H1 (cell line): ENCODE measurements around the gene HORMAD2. TPM values are rescaled to one million over a fixed set of nuclear protein-coding genes. Genes with fewer than 3 reads are reported as not detected.

Source experiments
- CTCF ChIA-PET: fragments of 300-600 bp; sonication (Branson Sonifier 250); formaldehyde crosslinking; loops from one replicate; lab custom pipeline; 2021; ENCODE audit not compliant: partially characterized antibody; lab: Charles Lee
- POLR2A ChIA-PET: fragments of 300-600 bp; sonication (Branson Sonifier 250); formaldehyde crosslinking; loops from one replicate; lab custom pipeline; 2021; ENCODE audit warnings: inconsistent platforms; ENCODE audit not compliant: partially characterized antibody; lab: Charles Lee
- DNase-seq, 2 experiments: peaks; one replicate each; pipeline versions ENCODE4 v3.0.0 to v3.0.0-alpha.2; 2010 to 2022; ENCODE audit warnings: low spot score in 2 of 2, low read depth in 1 of 2, mixed read lengths in 1 of 2
- FAIRE-seq: peaks from 2 replicates; lab custom pipeline; 2011; peaks lifted over from hg19 to GRCh38; lab: Jason Lieb, UNC
- H2AFZ ChIP-seq: 2 replicates; pipeline ENCODE4 v1.8.1; 2012; ENCODE audit warnings: low read length, inconsistent platforms
- H2AK5ac ChIP-seq: 2 replicates; pipeline ENCODE4 v1.6.1; 2013; ENCODE audit warnings: low read depth, low read length
- H2BK120ac ChIP-seq: replicated peaks from 2 replicates; pipeline ENCODE3; 2013; ENCODE audit warnings: low read depth, low read length, inconsistent platforms
- H2BK12ac ChIP-seq: 2 replicates; pipeline ENCODE4 v1.6.1; 2013; ENCODE audit warnings: low read depth, low read length
- H2BK15ac ChIP-seq: 2 replicates; pipeline ENCODE4 v1.6.1; 2013; ENCODE audit warnings: low read length
- H2BK20ac ChIP-seq: 2 replicates; pipeline ENCODE4 v1.6.1; 2013; ENCODE audit warnings: low read length
- H2BK5ac ChIP-seq: 2 replicates; pipeline ENCODE4 v1.6.1; 2013; ENCODE audit warnings: low read depth, low read length
- H3K14ac ChIP-seq: 2 replicates; pipeline ENCODE4 v1.6.1; 2013; ENCODE audit warnings: inconsistent platforms; ENCODE audit not compliant: insufficient read length
- H3K18ac ChIP-seq: 2 replicates; pipeline ENCODE4 v1.6.1; 2013; ENCODE audit warnings: low read length; ENCODE audit errors: extremely low read depth
- H3K23ac ChIP-seq: 2 replicates; pipeline ENCODE4 v1.6.1; 2013; ENCODE audit warnings: inconsistent platforms; ENCODE audit not compliant: insufficient read length
- H3K23me2 ChIP-seq: 2 replicates; pipeline ENCODE4 v1.6.1; 2013; ENCODE audit warnings: low read depth, low read length
- H3K27ac ChIP-seq: 2 replicates; pipeline ENCODE4 v1.6.1; 2011; ENCODE audit warnings: low read depth, low read length, inconsistent platforms
- H3K27me3 ChIP-seq, 4 experiments: replicated peaks in 1 of 4; 1 replicate in 1 of 4; 2 replicates in 3 of 4; pipeline versions ENCODE4 v1.6.1 to v1.8.1; 2011 to 2013; ENCODE audit warnings: low read length in 3 of 4, mild to moderate bottlenecking in 3 of 4, inconsistent platforms in 2 of 4, mixed read lengths in 2 of 4, moderate library complexity in 1 of 4; ENCODE audit not compliant: control insufficient read depth in 3 of 4, insufficient read depth in 3 of 4; ENCODE audit errors: extremely low read depth in 1 of 4
- H3K36me3 ChIP-seq, 4 experiments: 2 replicates each; pipeline versions ENCODE4 v1.6.1 to v1.8.1; 2011 to 2013; ENCODE audit warnings: mild to moderate bottlenecking in 4 of 4, low read length in 3 of 4, moderate library complexity in 2 of 4, control low read depth in 1 of 4, inconsistent platforms in 1 of 4; ENCODE audit not compliant: insufficient read depth in 4 of 4, control insufficient read depth in 2 of 4
- H3K4ac ChIP-seq: replicated peaks from 2 replicates; pipeline ENCODE3; 2013; ENCODE audit warnings: low read length, low read depth, mixed read lengths, inconsistent platforms; ENCODE audit not compliant: insufficient read length
- H3K4me1 ChIP-seq, 4 experiments: replicated peaks in 1 of 4; 1 replicate in 1 of 4; 2 replicates in 3 of 4; pipeline versions ENCODE4 v1.6.1 to v1.8.1; 2011 to 2013; ENCODE audit warnings: low read length in 3 of 4, inconsistent platforms in 2 of 4, mixed read lengths in 1 of 4; ENCODE audit not compliant: insufficient read depth in 4 of 4, control insufficient read depth in 3 of 4
- H3K4me2 ChIP-seq, 2 experiments: 2 replicates each; pipeline versions ENCODE4 v1.6.1 to v1.8.1; 2011 to 2013; ENCODE audit warnings: low read depth in 2 of 2, low read length in 2 of 2, control low read depth in 1 of 2, inconsistent platforms in 1 of 2, mild to moderate bottlenecking in 1 of 2; ENCODE audit not compliant: insufficient read depth in 1 of 2
- H3K4me3 ChIP-seq, 4 experiments: fragments of 200-600, 300-600 bp in 1 of 4; sonication (generic), shearing (Covaris generic), sonication (Bioruptor Twin) in 1 of 4; 2 replicates each; pipeline versions ENCODE4 v1.5.1 to v1.8.1; 2011 to 2016; ENCODE audit warnings: low read length in 4 of 4, low read depth in 3 of 4, control low read depth in 2 of 4, inconsistent platforms in 2 of 4, mild to moderate bottlenecking in 2 of 4, mixed read lengths in 1 of 4, moderate library complexity in 1 of 4; ENCODE audit not compliant: insufficient read depth in 2 of 4; ENCODE audit errors: extremely low read depth in 1 of 4
- H3K56ac ChIP-seq: replicated peaks from 2 replicates; pipeline ENCODE3; 2013; ENCODE audit warnings: low read depth, mild to moderate bottlenecking, mixed read lengths, low read length, inconsistent platforms; ENCODE audit not compliant: insufficient read length
- H3K79me1 ChIP-seq: 2 replicates; pipeline ENCODE4 v1.6.1; 2013; ENCODE audit warnings: low read depth, low read length, control low read depth
- H3K79me2 ChIP-seq, 2 experiments: 2 replicates each; pipeline versions ENCODE4 v1.6.1 to v1.8.1; 2012 to 2013; ENCODE audit warnings: low read length in 2 of 2, mild to moderate bottlenecking in 2 of 2, inconsistent platforms in 1 of 2; ENCODE audit not compliant: insufficient read depth in 2 of 2, control insufficient read depth in 1 of 2
- H3K9ac ChIP-seq, 4 experiments: replicated peaks in 1 of 4; 1 replicate in 1 of 4; 2 replicates in 3 of 4; pipeline versions ENCODE4 v1.6.1 to v1.8.1; 2011 to 2013; ENCODE audit warnings: low read depth in 3 of 4, low read length in 3 of 4, control low read depth in 2 of 4, mild to moderate bottlenecking in 2 of 4, moderate library complexity in 2 of 4, inconsistent platforms in 1 of 4; ENCODE audit errors: extremely low read depth in 1 of 4
- H3K9me3 ChIP-seq, 2 experiments: 2 replicates each; pipeline versions ENCODE4 v1.6.1 to v1.8.1; 2012 to 2013; ENCODE audit warnings: mild to moderate bottlenecking in 2 of 2, moderate library complexity in 2 of 2, control low read depth in 1 of 2, inconsistent platforms in 1 of 2, low read depth in 1 of 2, low read length in 1 of 2, mixed read lengths in 1 of 2; ENCODE audit not compliant: insufficient read depth in 2 of 2
- H4K20me1 ChIP-seq, 2 experiments: replicated peaks in 1 of 2; 2 replicates each; pipeline versions ENCODE3 to v1.8.1; 2011 to 2013; ENCODE audit warnings: inconsistent platforms in 2 of 2, low read length in 2 of 2, mild to moderate bottlenecking in 1 of 2; ENCODE audit not compliant: insufficient read depth in 2 of 2, control insufficient read depth in 1 of 2
- H4K5ac ChIP-seq: 2 replicates; pipeline ENCODE4 v1.6.1; 2013; ENCODE audit warnings: low read length, low read depth, mixed read lengths, inconsistent platforms; ENCODE audit not compliant: insufficient read length
- H4K8ac ChIP-seq: 2 replicates; pipeline ENCODE4 v1.8.0; 2013; ENCODE audit warnings: mild to moderate bottlenecking, moderate library complexity, low read length, inconsistent platforms; ENCODE audit not compliant: insufficient read depth; ENCODE audit errors: extremely low read depth
- H4K91ac ChIP-seq: replicated peaks from 2 replicates; pipeline ENCODE3; 2013; ENCODE audit warnings: low read length, mixed read lengths, inconsistent platforms; ENCODE audit not compliant: insufficient read length
- BCL11A ChIP-seq, 2 experiments: IDR thresholded peaks; one replicate each; pipeline ENCODE4 v1.6.1; 2011; ENCODE audit warnings: low read depth in 2 of 2, low read length in 2 of 2, mild to moderate bottlenecking in 2 of 2
- CHD2 ChIP-seq: IDR thresholded peaks from 2 replicates; pipeline ENCODE4 v1.6.1; 2012; ENCODE audit warnings: low read length, improper control_type of control experiment
- CTBP2 ChIP-seq: IDR thresholded peaks from 2 replicates; pipeline ENCODE4 v1.7.0; 2011; ENCODE audit warnings: borderline replicate concordance, mild to moderate bottlenecking, moderate library complexity, mixed read lengths, low read length; ENCODE audit not compliant: insufficient read depth, insufficient read length
- E2F6 ChIP-seq: IDR thresholded peaks from 2 replicates; pipeline ENCODE4 v1.6.1; 2012; ENCODE audit warnings: inconsistent platforms
- GABPA ChIP-seq: IDR thresholded peaks from 2 replicates; pipeline ENCODE4 v1.6.1; 2011; ENCODE audit warnings: mild to moderate bottlenecking, low read length, moderate library complexity, borderline replicate concordance; ENCODE audit not compliant: insufficient read depth
- KDM4A ChIP-seq: IDR thresholded peaks from one replicate; pipeline ENCODE4 v1.7.1; 2012; ENCODE audit warnings: low read depth, mild to moderate bottlenecking, moderate library complexity, low read length, inconsistent platforms; ENCODE audit not compliant: severe bottlenecking
- MAX ChIP-seq: IDR thresholded peaks from 2 replicates; pipeline ENCODE4 v1.6.1; 2012; ENCODE audit warnings: inconsistent platforms
- NANOG ChIP-seq: IDR thresholded peaks from 2 replicates; pipeline ENCODE4 v1.6.1; 2011; ENCODE audit warnings: low read length, low read depth, mild to moderate bottlenecking, inconsistent platforms; ENCODE audit not compliant: insufficient read depth, poor library complexity, severe bottlenecking
- TCF12 ChIP-seq: IDR thresholded peaks from 2 replicates; pipeline ENCODE4 v1.6.1; 2011; ENCODE audit warnings: low read depth, mild to moderate bottlenecking, low read length
- WGBS, 2 experiments: shearing (Covaris generic) in 1 of 2; methylation state at CpG; one replicate each; pipeline versions ENCODE4 v1.1.6 to v1.1.7; 2013 to 2015; ENCODE audit warnings: low lambda C conversion rate in 2 of 2, mixed read lengths in 2 of 2, inconsistent platforms in 1 of 2, low coverage in 1 of 2, missing lambda C conversion rate in 1 of 2; ENCODE audit not compliant: insufficient replicate concordance in 2 of 2, insufficient coverage in 1 of 2, insufficient read length in 1 of 2; ENCODE audit errors: extremely low coverage in 1 of 2, missing lambda C conversion rate in 1 of 2; 5-methylcytosine and 5-hydroxymethylcytosine counted together
- long read RNA-seq, 2 experiments: library from RNA in 1 of 2; library from capped mRNA in 1 of 2; stranded (forward); transcript quantifications; one replicate each; pipeline ENCODE4 v2.0.0, GENCODE V29; 2021; ENCODE audit warnings: inconsistent platforms in 1 of 2
- polyA minus RNA-seq, 3 experiments: library from RNA; depleted of rRNA, polyadenylated mRNA; stranded (reverse); fragments of >200 nt; gene quantifications; 1 replicate in 2 of 3; 2 replicates in 1 of 3; pipeline ENCODE4 v1.2.3, GENCODE V29; 2011
- polyA plus RNA-seq, 7 experiments: library from polyadenylated mRNA; depleted of rRNA in 3 of 7; stranded (reverse) in 5 of 7; unstranded in 2 of 7; fragments of >200 nt in 5 of 7; fragments of 200-250 nt in 2 of 7; gene quantifications; 1 replicate in 5 of 7; 2 replicates in 1 of 7; 4 replicates in 1 of 7; pipeline versions ENCODE4 v1.2.1 to v1.2.3, GENCODE V29; 2011 to 2013; ENCODE audit warnings: missing spikeins in 2 of 7, mixed read lengths in 2 of 7
- total RNA-seq: library from RNA; stranded (reverse); fragmentation: NEBNext Ultra II Directional; extraction: Animal tissue kit (Norgen Biotek cat#: 25700); gene quantifications from 2 replicates; pipeline ENCODE4 v1.2.1, GENCODE V29; 2021

HORMAD2 gene
- total RNA-seq: not detected in 2 replicates
- 0.03 TPM in 1 of 2 replicates, not detected in the other for polyA plus RNA-seq (2011; rRNA removed)
- polyA plus RNA-seq (2011; cell fraction: cytosol; rRNA removed): not detected
- polyA plus RNA-seq (2011; cell fraction: nucleus; rRNA removed): not detected
- not detected in 4 replicates for polyA plus RNA-seq (2012, experiment 1 of 2)
- not detected for polyA plus RNA-seq (2012, experiment 2 of 2)
- polyA plus RNA-seq (2013, experiment 1 of 2): 0.20 TPM
- 0.09 TPM for polyA plus RNA-seq (2013, experiment 2 of 2)
- polyA minus RNA-seq (2011; rRNA and poly(A)+ RNA removed): not detected in 2 replicates
- not detected for polyA minus RNA-seq (2011; cell fraction: cytosol; rRNA and poly(A)+ RNA removed)
- not detected for polyA minus RNA-seq (2011; cell fraction: nucleus; rRNA and poly(A)+ RNA removed)
- long read RNA-seq, experiment 1: 0 reads
- long read RNA-seq, experiment 2: 0 reads

- no peak within 1 kb of the TSS for H2BK15ac ChIP-seq
- no peak within 1 kb of the TSS for H3K23ac ChIP-seq
- no peak within 1 kb of the TSS for H4K91ac ChIP-seq
- no peaks in the 10 kb centered on the region for H3K79me1 ChIP-seq
- H4K20me1 ChIP-seq: no peaks in the 10 kb centered on the region
- FAIRE-seq (no peak), DNase-seq (peak; percentile 87 to 92)
- no peak within 1 kb of the TSS for H2BK20ac ChIP-seq
- no peak within 1 kb of the TSS for H3K56ac ChIP-seq
- ChIA-PET POLR2A (no interaction called here), CTCF (interaction anchor here (0.8 to 2.0 kb wide), 5 partner anchors 9 to 390 kb away, joined by 3 to 6 read pairs (median 3); no protein-coding TSS in a partner anchor)
- peaks cover 0 to 5% (median 1%) of the 10 kb centered on the region in 4 experiments; a peak in 3 of 7 replicates for H3K4me1 ChIP-seq
- no peaks in the 10 kb centered on the region for H3K79me2 ChIP-seq
- H3K9me3 ChIP-seq: no peaks in the 10 kb centered on the region; a peak in 1 of 4 replicates
- no peak within 1 kb of the TSS for H2BK120ac ChIP-seq
- peak within 1 kb of the TSS; percentile 35 to 51; a peak in 3 of 4 replicates for H3K4me2 ChIP-seq
- no peaks in the 10 kb centered on the region for H3K23me2 ChIP-seq
- H3K9ac ChIP-seq: peak within 1 kb of the TSS in 1 of 4 experiments; percentile 22; a peak in 2 of 7 replicates
- H3K27ac ChIP-seq: no peak within 1 kb of the TSS; the same call in 1 of the 2 replicates
- H2BK5ac ChIP-seq: no peak within 1 kb of the TSS
- no peaks in the 10 kb centered on the region for H3K36me3 ChIP-seq
- no peak within 1 kb of the TSS for H2BK12ac ChIP-seq
- no peak within 1 kb of the TSS for H3K4ac ChIP-seq
- peak within 1 kb of the TSS; percentile 67 for H2AFZ ChIP-seq
- H3K4me3 ChIP-seq: peak within 1 kb of the TSS in 2 of 4 experiments; percentile 28 to 60; a peak in 4 of 8 replicates
- H2AK5ac ChIP-seq: no peak within 1 kb of the TSS
- no peak within 1 kb of the TSS for H4K5ac ChIP-seq
- no peak within 1 kb of the TSS; the same call in 1 of the 2 replicates for H3K18ac ChIP-seq
- peaks cover 0 to 5% (median 2%) of the 10 kb centered on the region in 4 experiments; a peak in 2 of 7 replicates for H3K27me3 ChIP-seq
- peak within 1 kb of the TSS; percentile 23; the same call in 1 of the 2 replicates for H4K8ac ChIP-seq
- H3K14ac ChIP-seq: no peak within 1 kb of the TSS
- WGBS, 2 experiments: 8% methylated on average over 27 of the region's 53 CpGs; no CpG with 5 or more reads in 1 of the 2 experiments
- TF ChIP-seq E2F6 (peak; percentile 92), BCL11A (IDR thresholded peaks at IDR 0.05; ENCODE audit: low read depth in 2 of 2, low read length in 2 of 2) (no peak), CTBP2 (no peak), NANOG (peak; percentile 33), GABPA (no peak), MAX (peak; percentile 85), CHD2 (no peak), KDM4A (peak; percentile 23), TCF12 (0 out of 2 replicates have a peak, but pooled peaks have one; percentile 6)
Measured at GRCh38 chr22:30079952-30080533, at the start of gene HORMAD2. HORMAD2 (plus strand) TSS chr22:30080464; CDS start chr22:30093953, 13,489 bp downstream.
